Smooth muscle cell (in vitro differentiated cells): Measurements from ENCODE around the gene ARAP1. TPM values are rescaled to one million over a fixed set of nuclear protein-coding genes. Genes with fewer than 3 reads are reported as not detected.

Source experiments
- DNase-seq: peaks from one replicate; lab custom pipeline; 2025; ENCODE audit not compliant: unreplicated experiment; lab: John Stamatoyannopoulos, UW
- H2AFZ ChIP-seq: fragments of 200-600 bp; sonication (generic); 2 replicates; pipeline ENCODE4 v1.6.0; 2016; ENCODE audit warnings: antibody characterized with exemption, low read depth, mild to moderate bottlenecking
- H3F3A ChIP-seq: fragments of 200-600 bp; sonication (generic); 2 replicates; pipeline ENCODE4 v1.6.0; 2017; ENCODE audit warnings: antibody characterized with exemption, low read depth
- H3K27ac ChIP-seq: fragments of 200-600 bp; sonication (generic); 2 replicates; pipeline ENCODE4 v1.5.1; 2016; ENCODE audit warnings: low read depth, mild to moderate bottlenecking
- H3K27me3 ChIP-seq: fragments of 200-600 bp; sonication (generic); 2 replicates; pipeline ENCODE4 v1.6.1; 2016; ENCODE audit warnings: low read depth, mild to moderate bottlenecking
- H3K36me3 ChIP-seq: fragments of 200-600 bp; sonication (generic); 2 replicates; pipeline ENCODE4 v1.5.1; 2016; ENCODE audit warnings: low read depth
- H3K4me1 ChIP-seq: fragments of 200-600 bp; sonication (generic); 2 replicates; pipeline ENCODE4 v1.5.1; 2016; ENCODE audit warnings: low read depth
- H3K4me2 ChIP-seq: fragments of 200-600 bp; sonication (generic); 2 replicates; pipeline ENCODE4 v1.6.0; 2016; ENCODE audit warnings: mild to moderate bottlenecking
- H3K4me3 ChIP-seq: fragments of 200-600 bp; sonication (generic); 2 replicates; pipeline ENCODE4 v1.5.1; 2016; ENCODE audit warnings: mild to moderate bottlenecking
- H3K79me2 ChIP-seq: fragments of 200-600 bp; sonication (generic); 2 replicates; pipeline ENCODE4 v1.6.0; 2016; ENCODE audit warnings: low read depth, mild to moderate bottlenecking
- H3K9ac ChIP-seq: fragments of 200-600 bp; sonication (generic); 2 replicates; pipeline ENCODE4 v1.6.0; 2016; ENCODE audit warnings: low read depth
- H3K9me3 ChIP-seq: fragments of 200-600 bp; sonication (generic); replicated peaks from 2 replicates; pipeline ENCODE4 v1.5.1; 2016; ENCODE audit warnings: low read depth
- H4K20me1 ChIP-seq: fragments of 200-600 bp; sonication (generic); 2 replicates; pipeline ENCODE4 v1.6.0; 2016; ENCODE audit warnings: low read depth
- WGBS: methylation state at CpG from one replicate; pipeline ENCODE4 v1.1.7; 2016; ENCODE audit warnings: low lambda C conversion rate; 5-methylcytosine and 5-hydroxymethylcytosine counted together
- polyA plus RNA-seq: library from polyadenylated mRNA; unstranded; fragments of >200 nt; fragmentation: Nextera tagmentation; extraction: Ambion mirVana; gene quantifications from 2 replicates; pipeline ENCODE4 v1.2.1, GENCODE V29; 2016
- total RNA-seq: library from RNA; depleted of rRNA; stranded (reverse); fragments of >200 nt; gene quantifications from 2 replicates; pipeline ENCODE4 v1.2.3, GENCODE V29; 2014
- TF ChIP-seq, protein P1 (sequence below): fragments of 200-600 bp; sonication (generic); IDR thresholded peaks from 2 replicates; pipeline ENCODE4 v1.5.1; 2017; ENCODE audit warnings: borderline replicate concordance, mild to moderate bottlenecking, antibody characterized with exemption; ENCODE audit not compliant: insufficient read depth, poor library complexity, severe bottlenecking

ARAP1 gene
- total and polyA plus RNA-seq, 2 experiments from 2014 or later: 45.2 to 45.6 TPM

DNA sequence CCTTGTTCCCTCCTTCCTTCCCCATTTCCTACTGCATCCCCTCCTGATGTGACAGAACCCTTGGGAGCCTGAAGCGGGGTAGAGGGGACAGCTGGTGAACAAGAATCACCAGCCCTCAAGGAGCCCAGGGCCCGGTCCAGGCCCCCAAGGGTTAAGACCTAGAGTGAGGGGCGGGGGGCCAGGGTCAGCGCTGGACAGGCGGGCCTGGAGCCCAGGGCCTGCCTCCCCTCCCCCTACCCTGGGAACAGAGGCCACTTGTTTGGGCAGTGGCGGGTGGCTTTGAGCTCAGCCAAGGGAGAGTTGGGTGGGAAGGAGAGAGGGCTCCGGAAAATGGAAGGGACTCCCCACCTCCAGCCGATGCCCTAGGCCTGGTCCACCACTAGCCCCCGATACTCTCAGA, 2.1 kb downstream of the ARAP1 start:
- no peak overlapping the region for H3K4me2 ChIP-seq
- H3K27ac ChIP-seq: no peak overlapping the region
- peaks cover 15% of the 10 kb centered on the region for H3K4me1 ChIP-seq
- no peaks in the 10 kb centered on the region for H3F3A ChIP-seq
- TF ChIP-seq, protein P1, sequence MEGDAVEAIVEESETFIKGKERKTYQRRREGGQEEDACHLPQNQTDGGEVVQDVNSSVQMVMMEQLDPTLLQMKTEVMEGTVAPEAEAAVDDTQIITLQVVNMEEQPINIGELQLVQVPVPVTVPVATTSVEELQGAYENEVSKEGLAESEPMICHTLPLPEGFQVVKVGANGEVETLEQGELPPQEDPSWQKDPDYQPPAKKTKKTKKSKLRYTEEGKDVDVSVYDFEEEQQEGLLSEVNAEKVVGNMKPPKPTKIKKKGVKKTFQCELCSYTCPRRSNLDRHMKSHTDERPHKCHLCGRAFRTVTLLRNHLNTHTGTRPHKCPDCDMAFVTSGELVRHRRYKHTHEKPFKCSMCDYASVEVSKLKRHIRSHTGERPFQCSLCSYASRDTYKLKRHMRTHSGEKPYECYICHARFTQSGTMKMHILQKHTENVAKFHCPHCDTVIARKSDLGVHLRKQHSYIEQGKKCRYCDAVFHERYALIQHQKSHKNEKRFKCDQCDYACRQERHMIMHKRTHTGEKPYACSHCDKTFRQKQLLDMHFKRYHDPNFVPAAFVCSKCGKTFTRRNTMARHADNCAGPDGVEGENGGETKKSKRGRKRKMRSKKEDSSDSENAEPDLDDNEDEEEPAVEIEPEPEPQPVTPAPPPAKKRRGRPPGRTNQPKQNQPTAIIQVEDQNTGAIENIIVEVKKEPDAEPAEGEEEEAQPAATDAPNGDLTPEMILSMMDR: no peak
- no peak overlapping the region for H2AFZ ChIP-seq
- H3K9ac ChIP-seq: no peak overlapping the region
- H3K27me3 ChIP-seq: no peaks in the 10 kb centered on the region
- H3K9me3 ChIP-seq: no peaks in the 10 kb centered on the region
- peaks cover 9% of the 10 kb centered on the region for H3K79me2 ChIP-seq
- DNase-seq: no peak
- H3K36me3 ChIP-seq: no peaks in the 10 kb centered on the region
- H3K4me3 ChIP-seq: no peak overlapping the region
- 86% methylated on average over 8 of the region's 9 CpGs for WGBS
- H4K20me1 ChIP-seq: peaks cover 13% of the 10 kb centered on the region

DNA sequence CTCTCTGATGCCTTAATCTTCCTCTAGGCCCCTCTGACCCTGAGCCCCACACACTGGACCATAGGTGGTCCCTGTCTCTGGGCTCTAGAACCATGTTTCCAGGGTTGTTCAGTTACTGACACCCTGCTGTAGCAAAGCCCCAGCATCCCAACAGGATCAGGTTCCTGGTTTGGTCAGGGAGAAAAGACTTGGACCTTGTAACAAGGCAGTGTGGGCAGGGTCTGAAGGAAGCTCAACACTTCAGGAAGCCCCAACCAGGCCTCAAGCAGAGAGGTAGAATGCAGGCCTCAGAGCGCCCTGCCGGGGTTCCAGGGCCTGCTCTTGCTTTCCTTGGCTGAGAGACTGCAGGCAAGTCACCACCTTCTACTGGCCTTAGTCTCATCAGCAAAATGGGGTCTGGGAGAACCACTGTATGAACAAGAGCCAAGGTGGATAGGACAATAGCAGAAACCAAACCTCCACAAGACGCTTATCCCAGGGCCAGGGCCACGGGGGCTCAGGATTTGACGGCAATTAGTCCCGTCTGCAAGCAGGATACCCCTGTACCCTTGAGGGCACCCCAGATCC, 4.8 kb downstream of the ARAP1 start:
- Histone ChIP-seq H4K20me1 (peaks cover 27% of the 10 kb centered on the region), H2AFZ (no peak overlapping the region), H3F3A (no peaks in the 10 kb centered on the region), H3K9ac (no peak overlapping the region), H3K9me3 (no peaks in the 10 kb centered on the region), H3K27ac (no peak overlapping the region), H3K4me1 (peaks cover 11% of the 10 kb centered on the region), H3K4me3 (no peak overlapping the region), H3K4me2 (no peak overlapping the region), H3K79me2 (peaks cover 17% of the 10 kb centered on the region), H3K36me3 (no peaks in the 10 kb centered on the region), H3K27me3 (no peaks in the 10 kb centered on the region)
- no peak for DNase-seq
- WGBS: 95% methylated on average over 6 of the region's 6 CpGs
- TF ChIP-seq, protein P1: no peak

DNA sequence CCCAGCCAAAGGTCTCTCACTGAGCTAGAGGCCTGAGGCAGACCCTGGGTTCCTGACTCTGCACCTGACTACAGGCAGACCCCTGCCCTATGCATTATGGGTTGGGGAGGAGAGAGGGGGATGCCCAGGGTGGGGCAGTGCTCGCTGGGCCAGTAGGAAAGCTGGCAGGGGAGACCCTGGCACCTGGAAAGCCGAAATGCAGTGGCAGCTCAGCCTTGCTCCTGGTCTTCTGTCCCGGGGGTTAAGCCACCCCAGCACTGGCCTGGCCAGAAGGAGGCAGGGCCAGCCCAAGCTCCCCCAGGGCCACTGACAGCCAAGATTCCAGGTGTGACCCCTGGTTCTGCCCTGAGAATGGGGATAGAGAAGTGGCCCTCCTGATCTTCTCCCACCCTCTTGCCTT, 5.4 kb downstream of the ARAP1 start:
- no peak overlapping the region for H3K9ac ChIP-seq
- H3K27ac ChIP-seq: no peak overlapping the region
- TF ChIP-seq, protein P1: no peak
- H3K9me3 ChIP-seq: no peaks in the 10 kb centered on the region
- WGBS: 96% methylated on average over 3 of the region's 3 CpGs
- H3K4me3 ChIP-seq: no peak overlapping the region
- H4K20me1 ChIP-seq: peaks cover 27% of the 10 kb centered on the region
- H3K27me3 ChIP-seq: no peaks in the 10 kb centered on the region
- H3K4me2 ChIP-seq: no peak overlapping the region
- no peaks in the 10 kb centered on the region for H3K36me3 ChIP-seq
- H2AFZ ChIP-seq: no peak overlapping the region
- no peaks in the 10 kb centered on the region for H3F3A ChIP-seq
- peaks cover 13% of the 10 kb centered on the region for H3K4me1 ChIP-seq
- no peak for DNase-seq
- H3K79me2 ChIP-seq: peaks cover 17% of the 10 kb centered on the region

DNA sequence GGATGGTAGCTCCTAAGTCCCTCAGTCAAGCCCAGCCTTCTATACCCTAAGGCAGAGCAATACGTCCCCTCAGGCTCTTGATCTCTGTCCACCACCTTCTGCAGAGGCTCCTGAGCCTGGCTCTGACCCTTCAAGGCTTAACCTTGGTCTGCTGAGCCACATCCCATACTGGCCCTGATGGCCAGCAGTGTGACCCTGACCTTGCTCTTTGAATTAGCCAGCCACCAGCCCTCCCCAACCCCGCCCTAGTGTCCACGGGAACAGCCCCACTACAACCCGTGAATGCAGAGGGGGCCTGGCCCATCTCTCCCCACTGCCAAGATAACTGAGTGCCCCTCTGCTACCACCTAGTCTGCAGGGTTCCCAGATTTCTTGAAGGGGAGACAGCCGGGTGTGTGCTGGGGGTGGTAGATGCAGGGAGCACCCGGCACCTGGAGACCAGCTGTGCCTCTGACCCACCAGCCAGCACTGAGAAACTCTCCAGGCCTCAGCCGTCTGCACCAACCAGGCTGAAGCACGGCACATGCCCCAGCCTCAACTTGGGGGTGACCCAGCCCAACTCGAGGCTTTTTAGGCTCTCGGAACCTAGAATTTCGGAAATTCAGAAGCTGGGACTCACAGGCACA, 6.2 kb downstream of the ARAP1 start:
- Histone ChIP-seq H3K9ac (no peak overlapping the region), H3K79me2 (peaks cover 17% of the 10 kb centered on the region), H3K27me3 (no peaks in the 10 kb centered on the region), H3F3A (no peaks in the 10 kb centered on the region), H3K36me3 (no peaks in the 10 kb centered on the region), H3K9me3 (no peaks in the 10 kb centered on the region), H3K27ac (no peak overlapping the region), H4K20me1 (peaks cover 27% of the 10 kb centered on the region), H2AFZ (no peak overlapping the region), H3K4me1 (peaks cover 14% of the 10 kb centered on the region), H3K4me2 (no peak overlapping the region), H3K4me3 (no peak overlapping the region)
- DNase-seq: no peak
- TF ChIP-seq, protein P1: no peak
- WGBS: 91% methylated on average over 11 of the region's 11 CpGs
